ENCODE results near the gene MMP24OS. TPM values are rescaled to one million over a fixed set of nuclear protein-coding genes. Genes with fewer than 3 reads are reported as not detected.

Gene MMP24OS
- total RNA-seq, 6 donors from 2014 or later = 27.8 to 145 (median 42.6) TPM

DNA sequence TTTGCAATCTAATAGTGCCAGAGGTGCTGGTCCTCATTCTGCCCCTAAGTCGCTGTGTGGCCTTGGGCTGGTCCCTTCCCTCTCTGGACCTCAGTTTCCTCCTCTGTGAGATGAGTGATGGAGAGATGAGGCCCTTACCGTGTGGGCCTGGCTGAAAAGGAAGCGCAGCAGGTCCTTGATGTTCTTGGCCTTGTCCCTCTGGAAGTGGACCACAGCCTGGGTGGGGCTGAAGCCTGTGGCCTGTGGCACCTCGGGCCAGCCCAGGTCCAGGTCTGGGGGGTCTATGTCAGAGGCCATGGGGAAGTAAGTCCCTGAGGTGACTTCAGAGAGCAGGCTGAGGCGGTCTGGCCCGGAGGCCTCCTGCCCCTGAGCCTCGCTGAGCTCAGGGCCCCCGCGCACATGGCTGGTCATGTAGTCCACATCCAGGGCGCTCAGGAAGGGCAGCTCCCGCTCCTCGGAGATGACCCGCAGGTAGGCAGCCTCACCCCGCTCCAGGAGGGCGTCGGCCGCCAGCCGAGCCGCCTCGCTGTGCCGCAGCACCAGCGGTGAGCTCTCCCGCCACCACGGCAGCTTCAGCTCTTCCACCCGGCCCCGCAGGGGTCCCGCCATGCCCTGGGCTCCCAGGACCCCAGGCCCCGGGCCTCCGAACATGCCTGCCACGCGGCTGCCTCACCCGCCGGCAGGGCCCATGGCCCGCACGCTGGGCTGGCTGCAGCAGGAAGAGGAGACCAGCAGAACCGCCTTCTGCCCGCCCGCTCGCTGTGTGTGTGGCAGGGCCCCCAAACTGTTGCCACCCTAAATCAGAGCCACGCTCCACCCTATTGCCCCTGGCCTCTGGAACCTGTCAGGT lies 14.0 kb upstream of the MMP24OS start, which contains the start of gene FAM83C:
FAM83C (minus strand) TSS at position 772 of the 850 bp plus-strand sequence; CDS start at position 651, 121 bp downstream.
- WGBS, 2 donors = 81 to 87% methylated on average over 10 to 32 of the region's 40 CpGs
- Histone ChIP-seq H3K27ac (no peak within 1 kb of the TSS), H3K4me3 (no peak within 1 kb of the TSS), H3K4me1 (no peaks in the 10 kb centered on the region), H3K9me3 (no peaks in the 10 kb centered on the region), H3K36me3 (no peaks in the 10 kb centered on the region), H3K27me3 (no peaks in the 10 kb centered on the region)
- no peak for ATAC-seq (ENCODE audit: low FRiP score in 2 of 2)
- DNase-seq = peak in 1 of 2 donors; percentile 80
- TF ChIP-seq POLR2A (IDR thresholded peaks at IDR 0.05) (no peak), EP300 (IDR thresholded peaks at IDR 0.05) (no peak), POLR2AphosphoS5 (IDR thresholded peaks at IDR 0.05) (no peak)
- TF ChIP-seq, protein P1, sequence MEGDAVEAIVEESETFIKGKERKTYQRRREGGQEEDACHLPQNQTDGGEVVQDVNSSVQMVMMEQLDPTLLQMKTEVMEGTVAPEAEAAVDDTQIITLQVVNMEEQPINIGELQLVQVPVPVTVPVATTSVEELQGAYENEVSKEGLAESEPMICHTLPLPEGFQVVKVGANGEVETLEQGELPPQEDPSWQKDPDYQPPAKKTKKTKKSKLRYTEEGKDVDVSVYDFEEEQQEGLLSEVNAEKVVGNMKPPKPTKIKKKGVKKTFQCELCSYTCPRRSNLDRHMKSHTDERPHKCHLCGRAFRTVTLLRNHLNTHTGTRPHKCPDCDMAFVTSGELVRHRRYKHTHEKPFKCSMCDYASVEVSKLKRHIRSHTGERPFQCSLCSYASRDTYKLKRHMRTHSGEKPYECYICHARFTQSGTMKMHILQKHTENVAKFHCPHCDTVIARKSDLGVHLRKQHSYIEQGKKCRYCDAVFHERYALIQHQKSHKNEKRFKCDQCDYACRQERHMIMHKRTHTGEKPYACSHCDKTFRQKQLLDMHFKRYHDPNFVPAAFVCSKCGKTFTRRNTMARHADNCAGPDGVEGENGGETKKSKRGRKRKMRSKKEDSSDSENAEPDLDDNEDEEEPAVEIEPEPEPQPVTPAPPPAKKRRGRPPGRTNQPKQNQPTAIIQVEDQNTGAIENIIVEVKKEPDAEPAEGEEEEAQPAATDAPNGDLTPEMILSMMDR (IDR thresholded peaks at IDR 0.05) = no peak

DNA sequence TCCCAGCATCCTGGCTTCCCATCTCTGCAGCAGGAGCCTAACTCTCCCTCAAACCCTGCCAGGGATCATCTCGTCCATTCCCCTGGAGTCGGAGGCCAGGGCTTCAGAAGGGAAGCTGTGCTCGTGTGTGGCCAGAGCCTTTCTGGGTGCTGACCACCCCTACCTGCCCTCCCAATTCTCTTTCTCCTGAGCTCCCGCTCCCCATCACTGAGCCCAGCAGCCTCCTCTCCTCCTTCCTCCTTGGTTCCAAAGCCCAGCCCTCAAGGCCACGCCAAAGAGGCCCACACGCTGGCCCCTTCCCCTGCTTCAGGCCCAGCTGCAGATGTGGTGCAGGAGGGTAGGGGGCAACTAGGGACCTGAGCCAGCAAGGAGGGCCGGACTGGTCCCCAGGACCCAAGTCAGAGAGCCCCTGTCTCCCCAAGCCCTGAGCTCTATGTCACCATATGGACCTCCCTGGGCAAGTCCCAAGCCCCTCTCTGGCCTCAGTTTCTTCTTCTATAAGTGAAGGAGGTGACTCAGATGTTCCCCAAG lies 13.0 kb upstream of the MMP24OS start:
- DNase-seq = no peak
- 81 to 87% methylated on average over 7 of the region's 7 CpGs for WGBS, 2 donors

DNA sequence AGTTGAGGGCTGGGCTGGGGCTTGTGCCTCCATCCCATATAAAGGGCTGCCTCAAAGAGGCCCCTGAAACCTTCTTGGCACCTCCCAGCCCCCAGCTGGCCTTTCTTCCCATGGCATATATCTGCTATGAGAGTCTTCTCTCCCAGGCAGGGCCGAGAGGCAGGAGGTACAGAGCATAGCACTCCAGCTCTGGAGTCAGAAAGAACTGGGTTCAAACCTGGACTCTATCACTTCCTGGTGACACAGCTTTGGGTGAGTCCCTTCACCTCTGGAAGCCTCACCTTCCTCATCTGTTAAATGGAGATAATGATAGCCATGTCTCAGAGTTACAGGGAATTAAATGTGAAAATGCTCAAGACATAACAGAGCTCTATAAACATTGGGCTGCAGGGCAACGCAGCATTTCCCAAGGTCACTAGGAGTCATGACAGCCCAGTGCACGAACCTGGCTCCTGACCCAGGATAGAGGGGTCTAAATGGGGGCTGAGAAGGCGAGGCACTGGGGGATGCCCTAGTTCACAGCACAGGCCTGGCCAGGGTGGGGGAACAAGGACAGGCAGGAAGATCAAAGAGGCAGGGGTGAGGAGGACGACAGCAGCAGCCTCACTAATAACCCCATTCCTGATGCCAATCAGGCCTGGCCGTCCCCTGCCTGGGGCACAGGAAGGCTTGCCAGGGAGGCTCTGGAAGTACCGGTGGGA lies 12.4 kb upstream of the MMP24OS start:
- no peak overlapping the region for H3K4me3 ChIP-seq
- H3K36me3 ChIP-seq = no peaks in the 10 kb centered on the region
- TF ChIP-seq, protein P1 (IDR thresholded peaks at IDR 0.05) = no peak
- TF ChIP-seq EP300 (IDR thresholded peaks at IDR 0.05) = no peak
- TF ChIP-seq POLR2A (IDR thresholded peaks at IDR 0.05) = no peak
- no peak for TF ChIP-seq POLR2AphosphoS5 (IDR thresholded peaks at IDR 0.05)
- no peaks in the 10 kb centered on the region for H3K9me3 ChIP-seq
- no peaks in the 10 kb centered on the region for H3K27me3 ChIP-seq
- ATAC-seq (ENCODE audit: low FRiP score in 2 of 2) = no peak
- H3K27ac ChIP-seq = no peak overlapping the region
- no peak for DNase-seq
- WGBS, 2 donors = 73 to 76% methylated on average over 3 to 7 of the region's 7 CpGs
- peaks cover 0 to 1% (median under 1%) of the 10 kb centered on the region in 4 donors for H3K4me1 ChIP-seq

More for the DNA sequence above, 13.0 kb upstream of the MMP24OS start:
- Histone ChIP-seq H3K36me3 (no peaks in the 10 kb centered on the region), H3K27ac (no peak overlapping the region), H3K4me3 (no peak overlapping the region), H3K4me1 (no peaks in the 10 kb centered on the region), H3K27me3 (no peaks in the 10 kb centered on the region), H3K9me3 (no peaks in the 10 kb centered on the region)
- TF ChIP-seq EP300 (IDR thresholded peaks at IDR 0.05) (no peak), POLR2AphosphoS5 (IDR thresholded peaks at IDR 0.05) (no peak), POLR2A (IDR thresholded peaks at IDR 0.05) (no peak)
- TF ChIP-seq, protein P1 (IDR thresholded peaks at IDR 0.05) = no peak
- ATAC-seq (ENCODE audit: low FRiP score in 2 of 2) = no peak

DNA sequence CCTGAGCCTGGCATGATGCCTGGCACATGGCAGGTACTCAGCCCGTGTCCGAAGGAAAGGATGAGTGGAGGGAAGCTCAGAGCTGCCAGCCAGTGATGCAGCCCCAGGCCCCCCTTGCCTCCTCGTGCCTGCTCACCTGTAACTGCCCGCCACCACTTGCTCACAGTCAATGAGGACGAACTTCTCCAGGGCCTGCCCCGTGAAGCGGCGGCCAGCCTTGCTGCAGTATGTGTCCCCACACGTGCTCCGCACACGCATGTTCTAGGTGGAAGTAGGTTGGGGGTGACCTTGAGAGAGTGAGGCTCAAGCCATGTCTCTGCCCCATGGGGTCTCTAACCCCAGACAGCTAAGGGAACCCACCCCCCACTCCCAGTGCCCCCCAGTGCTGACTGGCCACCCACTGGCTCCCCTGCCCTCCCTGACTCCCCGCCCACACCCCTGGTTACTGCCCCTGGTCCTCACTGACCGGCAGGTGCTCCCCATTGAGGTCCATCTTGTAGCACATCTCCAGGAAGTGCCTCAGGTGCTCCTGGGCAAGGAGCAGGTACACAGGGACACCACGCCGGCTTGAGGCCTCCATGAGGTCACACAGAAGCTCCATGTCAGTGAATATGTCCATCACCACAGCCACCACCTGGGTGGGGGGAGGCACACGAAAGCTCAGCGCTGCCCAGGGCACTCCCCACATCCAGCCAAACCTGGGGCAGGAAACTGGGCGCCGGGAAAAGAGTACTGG lies 10.6 kb upstream of the MMP24OS start:
- Histone ChIP-seq H3K27ac (no peak overlapping the region), H3K4me3 (no peak overlapping the region), H3K9me3 (no peaks in the 10 kb centered on the region), H3K27me3 (no peaks in the 10 kb centered on the region), H3K36me3 (no peaks in the 10 kb centered on the region), H3K4me1 (peaks cover 5 to 14% (median 10%) of the 10 kb centered on the region in 4 donors)
- ATAC-seq (ENCODE audit: low FRiP score in 2 of 2) (no peak), DNase-seq (no peak)
- 78 to 85% methylated on average over 16 to 19 of the region's 19 CpGs for WGBS, 2 donors
- TF ChIP-seq EP300 (IDR thresholded peaks at IDR 0.05) (no peak), POLR2AphosphoS5 (IDR thresholded peaks at IDR 0.05) (no peak), POLR2A (IDR thresholded peaks at IDR 0.05) (no peak)
- TF ChIP-seq, protein P1 (IDR thresholded peaks at IDR 0.05) = no peak
